Mesendoderm (in vitro differentiated cells): ENCODE measurements around the gene GRID2.
A peak's percentile ranks its signal among the peaks of the same experiment; 100 is the strongest.

Experiments
- DNase-seq: peaks from one replicate; pipeline ENCODE4 v3.0.0; 2013
- H2AK5ac ChIP-seq: 2 replicates; pipeline ENCODE4 v1.6.1; 2013; ENCODE audit warnings: low read length, inconsistent platforms
- H2BK120ac ChIP-seq: 2 replicates; pipeline ENCODE4 v1.6.1; 2013; ENCODE audit warnings: low read depth, mild to moderate bottlenecking, low read length, moderate library complexity, mixed read lengths
- H2BK15ac ChIP-seq: replicated peaks from 2 replicates; pipeline ENCODE4 v1.6.1; 2013; ENCODE audit warnings: low read depth, mild to moderate bottlenecking, moderate library complexity
- H2BK5ac ChIP-seq: 2 replicates; pipeline ENCODE4 v1.6.1; 2013; ENCODE audit warnings: low read length, inconsistent platforms
- H3K18ac ChIP-seq: 2 replicates; pipeline ENCODE4 v1.6.1; 2013; ENCODE audit warnings: mild to moderate bottlenecking, low read length, mixed read lengths
- H3K23ac ChIP-seq: one replicate; pipeline ENCODE4 v1.6.1; 2013; ENCODE audit warnings: low read length
- H3K27ac ChIP-seq: 2 replicates; pipeline ENCODE4 v1.5.1; 2013; ENCODE audit warnings: low read depth, mild to moderate bottlenecking, inconsistent platforms, low read length, moderate library complexity
- H3K27me3 ChIP-seq: 2 replicates; pipeline ENCODE4 v1.6.1; 2013; ENCODE audit warnings: low read length, control low read depth, mild to moderate bottlenecking, inconsistent platforms; ENCODE audit not compliant: insufficient read depth, poor library complexity
- H3K36me3 ChIP-seq: 2 replicates; pipeline ENCODE4 v1.6.1; 2013; ENCODE audit warnings: low read length, inconsistent platforms; ENCODE audit not compliant: control insufficient read depth, insufficient read depth
- H3K4ac ChIP-seq: one replicate; pipeline ENCODE4 v1.6.1; 2013; ENCODE audit warnings: low read depth, mild to moderate bottlenecking, low read length, moderate library complexity
- H3K4me1 ChIP-seq: 2 replicates; pipeline ENCODE4 v1.6.1; 2013; ENCODE audit warnings: low read depth, low read length, inconsistent platforms; ENCODE audit not compliant: control insufficient read depth
- H3K4me2 ChIP-seq: 2 replicates; pipeline ENCODE4 v1.6.1; 2013; ENCODE audit warnings: low read length
- H3K4me3 ChIP-seq: 2 replicates; pipeline ENCODE4 v1.5.1; 2013; ENCODE audit warnings: mild to moderate bottlenecking, low read length
- H3K56ac ChIP-seq: one replicate; pipeline ENCODE4 v1.6.1; 2013; ENCODE audit warnings: low read length
- H3K79me1 ChIP-seq: 2 replicates; pipeline ENCODE4 v1.6.1; 2013; ENCODE audit warnings: low read length, inconsistent platforms
- H3K79me2 ChIP-seq: 2 replicates; pipeline ENCODE4 v1.6.1; 2013; ENCODE audit warnings: mild to moderate bottlenecking, low read length; ENCODE audit not compliant: control insufficient read depth, insufficient read depth
- H3K9ac ChIP-seq: 2 replicates; pipeline ENCODE4 v1.6.1; 2013; ENCODE audit warnings: low read length, inconsistent platforms
- H4K5ac ChIP-seq: one replicate; pipeline ENCODE4 v1.6.1; 2013; ENCODE audit warnings: low read length
- H4K8ac ChIP-seq: one replicate; pipeline ENCODE4 v1.6.1; 2013; ENCODE audit warnings: low read depth, mild to moderate bottlenecking, control low read depth, low read length, moderate library complexity
- WGBS: extraction: QIAGEN DNeasy Blood & Tissue Kit; methylation state at CpG from one replicate; pipeline ENCODE4 v1.1.7; 2013; ENCODE audit warnings: low lambda C conversion rate, missing lambda C conversion rate; ENCODE audit not compliant: insufficient coverage; ENCODE audit errors: extremely low coverage; 5-methylcytosine and 5-hydroxymethylcytosine counted together

Gene GRID2

DNA sequence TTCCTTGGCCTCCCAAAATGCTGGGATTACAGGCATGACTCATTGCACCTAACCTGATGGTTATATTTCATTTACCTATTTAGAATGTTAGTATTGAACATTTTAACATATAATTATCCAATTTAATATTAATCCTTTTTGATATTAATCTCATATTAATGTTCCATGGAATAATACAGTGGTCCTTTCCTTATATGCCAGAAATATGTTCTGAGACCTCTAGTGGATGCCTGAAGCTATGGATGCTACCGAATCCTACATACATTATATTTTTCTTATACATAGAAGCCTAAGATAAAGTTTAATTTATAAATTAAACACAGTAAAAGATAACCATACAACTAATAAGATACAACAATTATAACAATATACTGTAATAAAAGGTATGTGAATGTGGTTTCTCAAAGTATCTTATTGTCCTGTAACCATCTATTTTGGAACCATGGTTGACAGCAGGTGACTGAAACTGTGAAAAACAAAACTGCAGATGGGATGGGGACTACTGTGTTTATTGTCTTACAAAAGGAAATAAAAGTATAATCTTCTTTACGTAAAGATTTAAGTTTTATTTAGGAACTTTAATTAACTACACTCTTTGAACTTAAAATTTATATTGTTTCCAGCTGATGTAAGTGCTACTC lies 431.4 kb downstream of the GRID2 start:
- Histone ChIP-seq H3K4me2 (no peak overlapping the region), H3K23ac (no peak overlapping the region), H2BK15ac (no peak overlapping the region), H3K4ac (no peak overlapping the region), H2AK5ac (no peak overlapping the region), H3K27ac (no peak overlapping the region), H3K79me2 (no peaks in the 10 kb centered on the region), H3K56ac (no peak overlapping the region), H4K5ac (no peak overlapping the region), H2BK120ac (no peak overlapping the region), H3K9ac (no peak overlapping the region), H2BK5ac (no peak overlapping the region), H3K4me3 (no peak overlapping the region), H3K18ac (no peak overlapping the region), H3K27me3 (no peaks in the 10 kb centered on the region), H3K79me1 (no peaks in the 10 kb centered on the region), H3K36me3 (no peaks in the 10 kb centered on the region), H4K8ac (no peak overlapping the region), H3K4me1 (peaks cover 4% of the 10 kb centered on the region)
- no peak for DNase-seq
- no CpG with 5 or more reads among the region's 2 CpGs for WGBS

GRCh38 chr4:92760433-92760832 lies 456.7 kb downstream of the GRID2 start:
- H3K18ac ChIP-seq: no peak overlapping the region
- H3K4me2 ChIP-seq: no peak overlapping the region
- no peaks in the 10 kb centered on the region for H3K79me2 ChIP-seq
- no peak overlapping the region for H4K8ac ChIP-seq
- H3K23ac ChIP-seq: no peak overlapping the region
- no peak overlapping the region for H4K5ac ChIP-seq
- H3K56ac ChIP-seq: no peak overlapping the region
- H3K4me1 ChIP-seq: no peaks in the 10 kb centered on the region
- no peaks in the 10 kb centered on the region for H3K36me3 ChIP-seq
- H3K27me3 ChIP-seq: no peaks in the 10 kb centered on the region
- peak; percentile 8 for DNase-seq
- no peak overlapping the region for H2BK5ac ChIP-seq
- H2AK5ac ChIP-seq: no peak overlapping the region
- H3K9ac ChIP-seq: no peak overlapping the region
- H3K4ac ChIP-seq: no peak overlapping the region
- no peak overlapping the region for H3K4me3 ChIP-seq
- no peak overlapping the region for H3K27ac ChIP-seq
- H2BK15ac ChIP-seq: no peak overlapping the region
- H3K79me1 ChIP-seq: peaks cover 2% of the 10 kb centered on the region
- H2BK120ac ChIP-seq: no peak overlapping the region

DNA sequence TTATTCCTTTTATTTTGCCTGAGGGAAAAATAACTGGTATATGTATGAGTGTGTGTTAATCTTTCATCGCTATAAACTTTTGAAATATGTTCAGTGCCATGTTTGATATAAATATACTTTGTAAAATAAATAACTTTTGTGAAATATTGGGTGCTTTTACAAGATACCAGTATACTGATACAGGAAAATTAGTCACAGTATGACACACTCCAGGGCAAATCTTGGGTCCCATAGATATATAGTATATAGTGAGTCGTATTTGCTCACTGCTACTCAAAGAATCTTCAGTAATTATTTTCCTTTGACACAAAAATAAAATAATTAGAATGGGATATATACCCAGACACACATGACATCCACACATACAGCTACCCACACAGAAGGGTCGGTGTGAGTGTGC lies 472.3 kb downstream of the GRID2 start:
- H3K56ac ChIP-seq: no peak overlapping the region
- no peak overlapping the region for H2AK5ac ChIP-seq
- WGBS: no CpG with 5 or more reads among the region's 3 CpGs
- no peak overlapping the region for H2BK120ac ChIP-seq
- H2BK15ac ChIP-seq: no peak overlapping the region
- no peak overlapping the region for H3K4ac ChIP-seq
- no peaks in the 10 kb centered on the region for H3K27me3 ChIP-seq
- no peaks in the 10 kb centered on the region for H3K79me1 ChIP-seq
- no peak overlapping the region for H4K8ac ChIP-seq
- no peaks in the 10 kb centered on the region for H3K79me2 ChIP-seq
- no peak overlapping the region for H3K23ac ChIP-seq
- no peak for DNase-seq
- no peak overlapping the region for H3K18ac ChIP-seq
- no peak overlapping the region for H4K5ac ChIP-seq
- H3K4me3 ChIP-seq: no peak overlapping the region
- no peak overlapping the region for H3K4me2 ChIP-seq
- no peak overlapping the region for H2BK5ac ChIP-seq
- H3K9ac ChIP-seq: no peak overlapping the region
- H3K27ac ChIP-seq: no peak overlapping the region
- no peaks in the 10 kb centered on the region for H3K4me1 ChIP-seq
- no peaks in the 10 kb centered on the region for H3K36me3 ChIP-seq

- no peak overlapping the region for H4K8ac ChIP-seq
- WGBS: no CpG with 5 or more reads among the region's 3 CpGs
Measured at GRCh38 chr4:92789741-92790140, 486.0 kb downstream of the GRID2 start.

DNA sequence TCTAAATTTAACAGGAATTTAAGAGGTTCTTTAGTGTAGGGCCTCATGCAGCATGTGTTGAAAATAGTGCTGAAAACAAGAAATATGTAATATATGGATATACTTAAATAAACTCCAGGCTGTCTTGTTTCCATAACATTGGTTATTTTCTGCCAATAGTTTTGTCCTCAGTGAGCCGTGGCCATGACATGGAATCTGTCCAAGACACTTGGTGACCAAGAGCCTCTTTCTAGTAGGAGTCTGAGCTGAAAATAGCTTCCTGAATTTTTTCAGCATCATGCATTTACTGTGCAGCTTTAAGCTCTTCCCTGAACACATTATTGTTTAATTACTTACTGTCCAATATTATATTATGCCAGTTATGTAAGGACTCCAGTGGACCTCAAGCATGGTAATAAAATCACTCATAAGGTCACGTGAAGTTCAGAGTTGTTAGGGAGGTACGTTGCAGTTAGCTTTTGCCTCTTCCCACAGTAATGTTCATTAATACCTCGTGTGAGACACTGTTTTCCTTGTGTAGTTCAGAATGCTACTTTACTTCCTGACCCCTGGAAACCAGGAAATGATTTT lies 488.2 kb downstream of the GRID2 start:
- Histone ChIP-seq H3K23ac (no peak overlapping the region), H3K56ac (no peak overlapping the region), H4K8ac (no peak overlapping the region), H2BK15ac (no peak overlapping the region), H3K4me2 (no peak overlapping the region), H2AK5ac (no peak overlapping the region), H3K9ac (no peak overlapping the region), H3K36me3 (no peaks in the 10 kb centered on the region), H3K79me2 (no peaks in the 10 kb centered on the region), H3K18ac (no peak overlapping the region), H3K4me3 (no peak overlapping the region), H2BK5ac (no peak overlapping the region), H3K4me1 (no peaks in the 10 kb centered on the region), H2BK120ac (no peak overlapping the region), H3K4ac (no peak overlapping the region), H3K27ac (no peak overlapping the region), H3K27me3 (no peaks in the 10 kb centered on the region), H4K5ac (no peak overlapping the region), H3K79me1 (no peaks in the 10 kb centered on the region)
- DNase-seq: no peak
- WGBS: no CpG with 5 or more reads among the region's 4 CpGs

More at GRCh38 chr4:92789741-92790140, 486.0 kb downstream of the GRID2 start:
- no peak overlapping the region for H2AK5ac ChIP-seq
- no peak overlapping the region for H3K23ac ChIP-seq
- no peak overlapping the region for H3K56ac ChIP-seq
- H3K36me3 ChIP-seq: no peaks in the 10 kb centered on the region
- no peak for DNase-seq
- no peak overlapping the region for H3K4me3 ChIP-seq
- no peaks in the 10 kb centered on the region for H3K79me2 ChIP-seq
- H3K27me3 ChIP-seq: no peaks in the 10 kb centered on the region
- H2BK5ac ChIP-seq: no peak overlapping the region
- H3K79me1 ChIP-seq: no peaks in the 10 kb centered on the region
- no peak overlapping the region for H4K5ac ChIP-seq
- H3K18ac ChIP-seq: no peak overlapping the region
- H3K27ac ChIP-seq: no peak overlapping the region
- H2BK15ac ChIP-seq: no peak overlapping the region
- no peak overlapping the region for H2BK120ac ChIP-seq
- no peak overlapping the region for H3K4ac ChIP-seq
- no peak overlapping the region for H3K9ac ChIP-seq
- H3K4me1 ChIP-seq: no peaks in the 10 kb centered on the region
- no peak overlapping the region for H3K4me2 ChIP-seq

GRCh38 chr4:92809381-92809780 lies 505.6 kb downstream of the GRID2 start:
- WGBS: no CpG with 5 or more reads among the region's 2 CpGs

More at GRCh38 chr4:92809381-92809780, 505.6 kb downstream of the GRID2 start:
- no peaks in the 10 kb centered on the region for H3K79me2 ChIP-seq
- H3K4me3 ChIP-seq: no peak overlapping the region
- no peaks in the 10 kb centered on the region for H3K27me3 ChIP-seq
- no peak overlapping the region for H3K27ac ChIP-seq
- H3K9ac ChIP-seq: no peak overlapping the region
- no peak overlapping the region for H3K56ac ChIP-seq
- H2BK15ac ChIP-seq: no peak overlapping the region
- no peak overlapping the region for H4K5ac ChIP-seq
- no peaks in the 10 kb centered on the region for H3K4me1 ChIP-seq
- H2BK5ac ChIP-seq: no peak overlapping the region
- no peaks in the 10 kb centered on the region for H3K79me1 ChIP-seq
- H3K4me2 ChIP-seq: no peak overlapping the region
- no peak overlapping the region for H4K8ac ChIP-seq
- no peaks in the 10 kb centered on the region for H3K36me3 ChIP-seq
- H3K18ac ChIP-seq: no peak overlapping the region
- H2BK120ac ChIP-seq: no peak overlapping the region
- H3K4ac ChIP-seq: no peak overlapping the region
- no peak overlapping the region for H3K23ac ChIP-seq
- no peak for DNase-seq
- H2AK5ac ChIP-seq: no peak overlapping the region
